Neural progenitor cell (in vitro differentiated cells): ENCODE data around the gene OSGIN1. TPM values are rescaled to one million over a fixed set of nuclear protein-coding genes. Genes with fewer than 3 reads are reported as not detected.
A peak's percentile ranks its signal among the peaks of the same experiment; 100 is the strongest.

Source experiments
- DNase-seq: peaks from one replicate; pipeline ENCODE4 v3.0.0-alpha.2; 2016; ENCODE audit warnings: low spot score
- H2AFZ ChIP-seq: fragments of 200-600 bp; sonication (generic); replicated peaks from 2 replicates; pipeline ENCODE4 v1.6.1; 2016; ENCODE audit warnings: antibody characterized with exemption
- H3F3A ChIP-seq: fragments of 200-600 bp; sonication (generic); 2 replicates; pipeline ENCODE4 v1.6.1; 2016; ENCODE audit warnings: antibody characterized with exemption, low read depth
- H3K27ac ChIP-seq: fragments of 200-600 bp; sonication (generic); 2 replicates; pipeline ENCODE4 v1.5.1; 2016; ENCODE audit warnings: mild to moderate bottlenecking
- H3K27me3 ChIP-seq: fragments of 200-600 bp; sonication (generic); 2 replicates; pipeline ENCODE4 v1.6.1; 2016; ENCODE audit warnings: mild to moderate bottlenecking, moderate library complexity
- H3K36me3 ChIP-seq: fragments of 200-600 bp; sonication (generic); 2 replicates; pipeline ENCODE4 v1.5.1; 2016
- H3K4me1 ChIP-seq: fragments of 200-600 bp; sonication (generic); 2 replicates; pipeline ENCODE4 v1.6.1; 2016; ENCODE audit warnings: mixed run types
- H3K4me2 ChIP-seq: fragments of 200-600 bp; sonication (generic); 2 replicates; pipeline ENCODE4 v1.6.1; 2016
- H3K4me3 ChIP-seq: fragments of 200-600 bp; sonication (generic); 2 replicates; pipeline ENCODE4 v1.5.1; 2016
- H3K79me2 ChIP-seq: fragments of 200-600 bp; sonication (generic); 2 replicates; pipeline ENCODE4 v1.6.1; 2016; ENCODE audit warnings: low read depth
- H3K9ac ChIP-seq: fragments of 200-600 bp; sonication (generic); 2 replicates; pipeline ENCODE4 v1.6.1; 2016
- H3K9me3 ChIP-seq: fragments of 200-600 bp; sonication (generic); 2 replicates; pipeline ENCODE4 v1.5.1; 2016; ENCODE audit warnings: low read depth
- H4K20me1 ChIP-seq: fragments of 200-600 bp; sonication (generic); 2 replicates; pipeline ENCODE4 v1.6.1; 2016; ENCODE audit warnings: low read depth
- H3K27ac Mint-ChIP-seq: 3 replicates; pipeline ENCODE4 v1.8.0; 2021; ENCODE audit warnings: mixed read lengths
- H3K27me3 Mint-ChIP-seq: 2 replicates; pipeline ENCODE4 v1.8.0; 2022; ENCODE audit warnings: low read depth, mild to moderate bottlenecking, inconsistent platforms, moderate library complexity, mixed read lengths; ENCODE audit not compliant: insufficient read depth
- H3K36me3 Mint-ChIP-seq: 3 replicates; pipeline ENCODE4 v1.8.0; 2021; ENCODE audit warnings: mixed read lengths
- H3K4me1 Mint-ChIP-seq: 3 replicates; pipeline ENCODE4 v1.8.0; 2021; ENCODE audit warnings: mixed read lengths
- H3K4me3 Mint-ChIP-seq: 3 replicates; pipeline ENCODE4 v1.8.0; 2021; ENCODE audit warnings: mild to moderate bottlenecking, moderate library complexity, mixed read lengths
- H3K9me3 Mint-ChIP-seq: 3 replicates; pipeline ENCODE4 v1.8.0; 2020; ENCODE audit warnings: mixed read lengths
- EZH2 ChIP-seq: fragments of 200-600 bp; sonication (generic); IDR thresholded peaks from 2 replicates; pipeline ENCODE4 v1.6.1; 2017; ENCODE audit warnings: antibody characterized with exemption, mild to moderate bottlenecking, moderate library complexity
- EZH2phosphoT487 ChIP-seq: fragments of 200-600 bp; sonication (generic); IDR thresholded peaks from 2 replicates; pipeline ENCODE4 v1.6.1; 2017; ENCODE audit warnings: antibody characterized with exemption
- total RNA-seq: library from RNA; depleted of rRNA; stranded (reverse); fragments of >200 nt; gene quantifications from 2 replicates; pipeline ENCODE4 v1.2.3, GENCODE V29; 2015; ENCODE audit warnings: low replicate concordance
- TF ChIP-seq, protein P1 (sequence below): fragments of 200-600 bp; sonication (generic); IDR thresholded peaks from 2 replicates; pipeline ENCODE4 v1.5.1; 2017; ENCODE audit warnings: antibody characterized with exemption, mild to moderate bottlenecking

OSGIN1 gene
- total RNA-seq, 1 donor from 2014 or later = not detected

DNA sequence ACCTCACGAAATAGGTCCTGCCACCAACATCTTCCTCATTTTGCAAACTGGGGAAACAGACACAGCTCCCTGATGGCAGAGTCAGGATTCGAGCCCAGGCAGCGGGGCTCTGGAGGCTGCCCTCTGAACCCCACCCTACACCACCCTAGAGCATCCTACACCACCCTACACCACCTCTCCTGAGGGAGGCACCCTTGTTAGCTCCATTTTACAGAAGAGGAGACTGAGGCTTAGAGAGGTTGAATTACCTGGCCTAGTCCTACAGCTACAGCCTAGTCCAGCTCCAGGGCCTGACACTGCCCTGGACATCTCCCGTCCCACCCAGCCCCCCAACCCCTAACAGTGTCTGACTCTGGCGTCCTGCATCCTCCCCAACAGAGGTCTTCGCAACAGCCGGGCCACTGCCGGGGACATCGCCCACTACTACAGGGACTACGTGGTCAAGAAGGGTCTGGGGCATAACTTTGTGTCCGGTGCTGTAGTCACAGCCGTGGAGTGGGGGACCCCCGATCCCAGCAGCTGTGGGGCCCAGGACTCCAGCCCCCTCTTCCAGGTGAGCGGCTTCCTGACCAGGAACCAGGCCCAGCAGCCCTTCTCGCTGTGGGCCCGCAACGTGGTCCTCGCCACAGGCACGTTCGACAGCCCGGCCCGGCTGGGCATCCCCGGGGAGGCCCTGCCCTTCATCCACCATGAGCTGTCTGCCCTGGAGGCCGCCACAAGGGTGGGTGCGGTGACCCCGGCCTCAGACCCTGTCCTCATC, 11.8 kb downstream of the OSGIN1 start:
- Mint-ChIP-seq H3K27me3 (peaks cover 8% of the 10 kb centered on the region), H3K9me3 (no peaks in the 10 kb centered on the region)
- TF ChIP-seq EZH2phosphoT487 (no peak), EZH2 (no peak)
- TF ChIP-seq, protein P1, sequence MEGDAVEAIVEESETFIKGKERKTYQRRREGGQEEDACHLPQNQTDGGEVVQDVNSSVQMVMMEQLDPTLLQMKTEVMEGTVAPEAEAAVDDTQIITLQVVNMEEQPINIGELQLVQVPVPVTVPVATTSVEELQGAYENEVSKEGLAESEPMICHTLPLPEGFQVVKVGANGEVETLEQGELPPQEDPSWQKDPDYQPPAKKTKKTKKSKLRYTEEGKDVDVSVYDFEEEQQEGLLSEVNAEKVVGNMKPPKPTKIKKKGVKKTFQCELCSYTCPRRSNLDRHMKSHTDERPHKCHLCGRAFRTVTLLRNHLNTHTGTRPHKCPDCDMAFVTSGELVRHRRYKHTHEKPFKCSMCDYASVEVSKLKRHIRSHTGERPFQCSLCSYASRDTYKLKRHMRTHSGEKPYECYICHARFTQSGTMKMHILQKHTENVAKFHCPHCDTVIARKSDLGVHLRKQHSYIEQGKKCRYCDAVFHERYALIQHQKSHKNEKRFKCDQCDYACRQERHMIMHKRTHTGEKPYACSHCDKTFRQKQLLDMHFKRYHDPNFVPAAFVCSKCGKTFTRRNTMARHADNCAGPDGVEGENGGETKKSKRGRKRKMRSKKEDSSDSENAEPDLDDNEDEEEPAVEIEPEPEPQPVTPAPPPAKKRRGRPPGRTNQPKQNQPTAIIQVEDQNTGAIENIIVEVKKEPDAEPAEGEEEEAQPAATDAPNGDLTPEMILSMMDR = no peak

DNA sequence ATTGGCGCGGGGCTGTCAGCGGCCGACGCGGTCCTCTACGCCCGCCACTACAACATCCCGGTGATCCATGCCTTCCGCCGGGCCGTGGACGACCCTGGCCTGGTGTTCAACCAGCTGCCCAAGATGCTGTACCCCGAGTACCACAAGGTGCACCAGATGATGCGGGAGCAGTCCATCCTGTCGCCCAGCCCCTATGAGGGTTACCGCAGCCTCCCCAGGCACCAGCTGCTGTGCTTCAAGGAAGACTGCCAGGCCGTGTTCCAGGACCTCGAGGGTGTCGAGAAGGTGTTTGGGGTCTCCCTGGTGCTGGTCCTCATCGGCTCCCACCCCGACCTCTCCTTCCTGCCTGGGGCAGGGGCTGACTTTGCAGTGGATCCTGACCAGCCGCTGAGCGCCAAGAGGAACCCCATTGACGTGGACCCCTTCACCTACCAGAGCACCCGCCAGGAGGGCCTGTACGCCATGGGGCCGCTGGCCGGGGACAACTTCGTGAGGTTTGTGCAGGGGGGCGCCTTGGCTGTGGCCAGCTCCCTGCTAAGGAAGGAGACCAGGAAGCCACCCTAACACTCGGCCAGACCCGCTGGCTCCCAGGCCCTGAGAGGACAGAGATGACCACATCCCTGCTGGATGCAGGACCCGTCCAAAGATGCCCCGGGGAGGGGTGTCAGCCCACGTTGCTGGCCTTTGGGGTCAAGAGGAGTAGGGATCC, 12.6 kb downstream of the OSGIN1 start:
- no peak for DNase-seq
- Mint-ChIP-seq H3K27me3 (peaks cover 6% of the 10 kb centered on the region), H3K4me3 (no peak overlapping the region), H3K4me1 (peaks cover 14% of the 10 kb centered on the region), H3K27ac (no peak overlapping the region), H3K9me3 (no peaks in the 10 kb centered on the region), H3K36me3 (no peaks in the 10 kb centered on the region)
- H2AFZ ChIP-seq = no peak overlapping the region
- no peaks in the 10 kb centered on the region for H4K20me1 ChIP-seq
- H3K9me3 ChIP-seq = no peaks in the 10 kb centered on the region
- no peaks in the 10 kb centered on the region for H3K36me3 ChIP-seq
- peaks cover 5% of the 10 kb centered on the region for H3F3A ChIP-seq
- TF ChIP-seq, protein P1 = no peak
- TF ChIP-seq EZH2phosphoT487 = no peak
- no peak for TF ChIP-seq EZH2
- H3K9ac ChIP-seq = no peak overlapping the region
- H3K27ac ChIP-seq = no peak overlapping the region
- peaks cover 10% of the 10 kb centered on the region for H3K79me2 ChIP-seq
- no peak overlapping the region for H3K4me2 ChIP-seq
- peaks cover 8% of the 10 kb centered on the region for H3K27me3 ChIP-seq
- H3K4me3 ChIP-seq = no peak overlapping the region
- peaks cover 12% of the 10 kb centered on the region for H3K4me1 ChIP-seq

More for the DNA sequence above, 11.8 kb downstream of the OSGIN1 start:
- DNase-seq = no peak
- peaks cover 4% of the 10 kb centered on the region for H3K79me2 ChIP-seq
- peaks cover 5% of the 10 kb centered on the region for H3F3A ChIP-seq
- H3K4me1 ChIP-seq = peaks cover 5% of the 10 kb centered on the region
- Mint-ChIP-seq H3K4me3 (no peak overlapping the region), H3K36me3 (no peaks in the 10 kb centered on the region), H3K27ac (peak overlapping the region; percentile 68), H3K4me1 (peaks cover 12% of the 10 kb centered on the region)
- no peak overlapping the region for H3K27ac ChIP-seq
- no peak overlapping the region for H2AFZ ChIP-seq
- no peak overlapping the region for H3K4me3 ChIP-seq
- H3K9me3 ChIP-seq = no peaks in the 10 kb centered on the region
- no peaks in the 10 kb centered on the region for H4K20me1 ChIP-seq
- no peak overlapping the region for H3K4me2 ChIP-seq
- no peaks in the 10 kb centered on the region for H3K36me3 ChIP-seq
- H3K9ac ChIP-seq = no peak overlapping the region
- peaks cover 8% of the 10 kb centered on the region for H3K27me3 ChIP-seq

DNA sequence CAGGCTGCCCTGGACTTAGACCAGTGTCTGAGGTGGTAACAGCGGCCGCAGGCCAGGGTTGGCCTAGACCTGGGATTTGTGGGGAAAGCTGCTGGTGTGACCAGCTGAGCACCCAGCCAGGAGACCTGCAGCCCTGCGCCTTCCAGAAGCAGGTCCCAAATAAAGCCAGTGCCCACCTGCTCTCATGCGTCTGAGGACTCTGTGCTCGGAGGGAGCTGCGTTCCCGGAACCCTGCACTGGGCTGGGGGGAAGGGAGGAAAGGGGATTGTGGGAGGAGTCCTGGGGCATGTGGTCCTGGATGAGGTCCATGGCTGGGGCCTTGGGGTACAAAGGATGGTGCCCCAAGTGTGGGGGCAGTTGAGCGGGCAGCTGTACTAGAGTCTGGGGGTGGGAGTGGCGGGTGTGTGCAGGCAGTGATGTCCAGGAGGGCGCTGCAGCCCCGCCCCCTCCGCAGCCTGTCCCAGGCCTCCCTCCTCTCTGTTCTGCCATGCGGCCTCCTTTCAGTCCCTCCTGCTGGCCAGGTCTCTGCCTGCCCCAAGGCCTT, 13.2 kb downstream of the OSGIN1 start:
- Mint-ChIP-seq H3K36me3 (no peaks in the 10 kb centered on the region), H3K27me3 (peaks cover 6% of the 10 kb centered on the region), H3K9me3 (no peaks in the 10 kb centered on the region), H3K4me3 (peak overlapping the region; percentile 11), H3K27ac (no peak overlapping the region), H3K4me1 (peaks cover 18% of the 10 kb centered on the region)
- Histone ChIP-seq H3K4me3 (no peak overlapping the region), H4K20me1 (no peaks in the 10 kb centered on the region), H2AFZ (no peak overlapping the region), H3K4me2 (no peak overlapping the region), H3K79me2 (peaks cover 10% of the 10 kb centered on the region), H3K4me1 (peaks cover 16% of the 10 kb centered on the region), H3K36me3 (no peaks in the 10 kb centered on the region), H3K9ac (no peak overlapping the region), H3K9me3 (no peaks in the 10 kb centered on the region), H3F3A (peaks cover 5% of the 10 kb centered on the region), H3K27me3 (peaks cover 8% of the 10 kb centered on the region), H3K27ac (no peak overlapping the region)
- DNase-seq = no peak
- no peak for TF ChIP-seq EZH2phosphoT487
- TF ChIP-seq, protein P1 = no peak
- TF ChIP-seq EZH2 = no peak
